Measurements from ENCODE around the gene ASCL5. TPM values are rescaled to one million over a fixed set of nuclear protein-coding genes. Genes with fewer than 3 reads are reported as not detected.
A peak's percentile ranks its signal among the peaks of the same experiment; 100 is the strongest.

ASCL5 gene
- total RNA-seq, 2 donors from 2014 or later = not detected

DNA sequence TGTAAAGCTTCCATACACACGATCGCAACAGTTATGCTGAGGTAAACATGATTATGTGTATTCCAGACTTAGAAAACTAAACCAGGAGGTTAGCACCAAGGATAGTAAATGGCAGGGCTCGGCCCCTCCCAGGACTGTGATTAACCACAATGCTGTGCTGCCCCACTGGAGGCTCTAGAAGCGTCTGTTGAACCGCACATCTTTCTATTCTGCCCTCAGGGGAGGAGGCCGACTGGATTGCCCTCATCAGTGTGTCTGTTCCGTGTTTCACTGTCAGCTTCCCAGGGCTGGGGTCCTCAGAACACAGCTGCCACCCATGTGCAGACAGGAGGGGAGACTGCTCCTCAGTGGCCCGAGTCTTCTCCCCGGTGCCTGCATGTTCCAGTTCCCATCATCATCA lies 12.8 kb upstream of the ASCL5 start:
- H3K4me1 ChIP-seq = peaks cover 0 to 23% of the 10 kb centered on the region in 2 donors
- DNase-seq (ENCODE audit: low spot score) = no peak
- H3K4me3 ChIP-seq = no peak overlapping the region
- peaks cover 51% of the 10 kb centered on the region for H3K36me3 ChIP-seq
- TF ChIP-seq, protein P1, sequence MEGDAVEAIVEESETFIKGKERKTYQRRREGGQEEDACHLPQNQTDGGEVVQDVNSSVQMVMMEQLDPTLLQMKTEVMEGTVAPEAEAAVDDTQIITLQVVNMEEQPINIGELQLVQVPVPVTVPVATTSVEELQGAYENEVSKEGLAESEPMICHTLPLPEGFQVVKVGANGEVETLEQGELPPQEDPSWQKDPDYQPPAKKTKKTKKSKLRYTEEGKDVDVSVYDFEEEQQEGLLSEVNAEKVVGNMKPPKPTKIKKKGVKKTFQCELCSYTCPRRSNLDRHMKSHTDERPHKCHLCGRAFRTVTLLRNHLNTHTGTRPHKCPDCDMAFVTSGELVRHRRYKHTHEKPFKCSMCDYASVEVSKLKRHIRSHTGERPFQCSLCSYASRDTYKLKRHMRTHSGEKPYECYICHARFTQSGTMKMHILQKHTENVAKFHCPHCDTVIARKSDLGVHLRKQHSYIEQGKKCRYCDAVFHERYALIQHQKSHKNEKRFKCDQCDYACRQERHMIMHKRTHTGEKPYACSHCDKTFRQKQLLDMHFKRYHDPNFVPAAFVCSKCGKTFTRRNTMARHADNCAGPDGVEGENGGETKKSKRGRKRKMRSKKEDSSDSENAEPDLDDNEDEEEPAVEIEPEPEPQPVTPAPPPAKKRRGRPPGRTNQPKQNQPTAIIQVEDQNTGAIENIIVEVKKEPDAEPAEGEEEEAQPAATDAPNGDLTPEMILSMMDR (IDR thresholded peaks at IDR 0.05) = no peak
- no peaks in the 10 kb centered on the region for H3K27me3 ChIP-seq
- H3K27ac ChIP-seq = no peak overlapping the region
- H3K9me3 ChIP-seq = no peaks in the 10 kb centered on the region

DNA sequence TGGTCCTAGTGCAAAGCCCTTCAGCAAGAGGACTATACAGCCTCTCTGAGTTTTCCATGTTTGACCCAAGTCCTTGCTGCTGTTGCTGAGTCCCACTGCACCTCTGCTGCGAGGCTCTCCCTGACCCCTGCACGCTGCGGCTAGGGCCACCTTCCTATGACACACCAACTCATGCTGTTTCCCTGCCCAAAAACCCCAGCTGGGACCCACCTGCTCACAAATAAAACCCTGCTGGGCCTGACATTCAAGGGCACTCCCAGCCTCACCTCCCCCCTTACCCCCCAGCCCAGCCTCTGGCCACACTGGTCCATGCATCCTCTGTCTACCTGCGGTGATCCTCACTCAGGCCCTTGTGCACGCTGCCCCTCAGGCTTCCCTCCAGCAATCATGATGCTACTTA lies 12.3 kb upstream of the ASCL5 start:
- DNase-seq (ENCODE audit: low spot score) = no peak
- Histone ChIP-seq H3K9me3 (no peaks in the 10 kb centered on the region), H3K27me3 (no peaks in the 10 kb centered on the region), H3K4me3 (no peak overlapping the region), H3K27ac (no peak overlapping the region), H3K4me1 (peaks cover 0 to 23% of the 10 kb centered on the region in 2 donors), H3K36me3 (peaks cover 47% of the 10 kb centered on the region)
- TF ChIP-seq, protein P1 (IDR thresholded peaks at IDR 0.05) = no peak

DNA sequence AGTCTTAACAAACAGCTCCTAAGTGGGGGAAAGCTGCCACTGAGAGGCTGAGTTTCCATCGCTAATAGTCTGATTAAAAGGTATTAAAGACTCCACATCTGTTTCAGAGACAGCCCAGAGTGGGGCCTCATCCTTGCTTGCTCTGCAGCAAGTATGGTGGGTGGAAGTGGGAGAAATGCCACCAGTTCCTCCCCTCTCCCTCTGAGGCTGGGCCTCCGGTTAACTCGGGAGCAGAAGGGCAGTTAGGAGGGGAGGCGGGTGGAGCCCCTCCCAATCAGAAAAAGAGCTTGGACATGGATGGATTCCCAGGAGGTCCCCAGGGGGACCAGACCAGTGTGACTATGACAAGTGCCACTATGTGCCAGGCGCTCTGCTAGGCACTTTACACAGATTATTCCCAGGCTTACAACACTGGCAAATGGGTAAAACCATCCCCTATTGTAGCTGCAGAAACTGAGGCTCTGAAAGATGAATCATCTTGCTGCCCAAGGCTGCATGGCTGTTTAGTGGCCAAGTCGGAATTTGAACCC lies 11.4 kb upstream of the ASCL5 start:
- H3K4me1 ChIP-seq = peaks cover 0 to 23% of the 10 kb centered on the region in 2 donors

DNA sequence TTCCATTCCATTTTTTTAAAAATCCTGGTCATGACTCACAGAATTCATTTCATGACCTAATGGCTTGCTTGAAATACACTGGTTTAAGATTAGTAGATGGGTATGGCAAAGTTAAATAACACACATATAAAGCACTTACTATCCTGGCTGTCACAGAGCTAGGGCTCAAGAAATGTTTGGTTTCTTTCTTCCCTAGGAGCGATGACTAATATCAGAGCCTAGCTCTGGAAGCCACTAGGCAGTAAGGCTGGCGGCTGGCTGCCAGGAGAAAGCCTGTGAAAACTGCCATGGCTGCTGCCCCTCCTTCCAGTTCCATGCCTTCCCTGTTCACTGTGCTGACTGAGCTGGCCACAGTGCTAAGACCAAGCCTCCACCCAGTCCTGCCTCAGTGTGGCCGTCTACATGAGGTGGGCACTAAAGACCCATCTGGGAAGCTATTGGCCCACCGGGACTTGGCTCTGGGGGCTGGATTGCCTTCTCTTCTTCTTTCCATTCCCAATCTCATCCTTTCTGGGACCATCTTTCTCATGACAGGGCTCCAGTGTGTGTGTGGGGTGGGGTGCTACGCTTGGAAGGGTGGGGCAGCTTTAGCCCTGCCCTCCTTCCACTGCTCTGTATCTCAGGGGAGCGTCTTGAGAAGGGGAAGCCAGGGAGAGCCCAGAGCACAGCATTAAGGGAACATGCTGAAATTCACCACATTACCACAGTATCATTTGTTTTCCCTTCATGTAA lies 10.8 kb upstream of the ASCL5 start:
- Histone ChIP-seq H3K27ac (peak overlapping the region; percentile 46 to 54), H3K27me3 (no peaks in the 10 kb centered on the region), H3K36me3 (peaks cover 37% of the 10 kb centered on the region), H3K4me1 (peaks cover 0 to 23% of the 10 kb centered on the region in 2 donors), H3K9me3 (no peaks in the 10 kb centered on the region), H3K4me3 (no peak overlapping the region)
- DNase-seq (ENCODE audit: low spot score) = peak; percentile 79
- TF ChIP-seq, protein P1 (IDR thresholded peaks at IDR 0.05) = no peak

More for the DNA sequence above, 11.4 kb upstream of the ASCL5 start:
- H3K27ac ChIP-seq = peak overlapping the region in 1 of 2 donors; percentile 54
- no peak overlapping the region for H3K4me3 ChIP-seq
- no peaks in the 10 kb centered on the region for H3K27me3 ChIP-seq
- H3K36me3 ChIP-seq = peaks cover 42% of the 10 kb centered on the region
- TF ChIP-seq, protein P1 (IDR thresholded peaks at IDR 0.05) = no peak
- no peak for DNase-seq (ENCODE audit: low spot score)
- H3K9me3 ChIP-seq = no peaks in the 10 kb centered on the region

DNA sequence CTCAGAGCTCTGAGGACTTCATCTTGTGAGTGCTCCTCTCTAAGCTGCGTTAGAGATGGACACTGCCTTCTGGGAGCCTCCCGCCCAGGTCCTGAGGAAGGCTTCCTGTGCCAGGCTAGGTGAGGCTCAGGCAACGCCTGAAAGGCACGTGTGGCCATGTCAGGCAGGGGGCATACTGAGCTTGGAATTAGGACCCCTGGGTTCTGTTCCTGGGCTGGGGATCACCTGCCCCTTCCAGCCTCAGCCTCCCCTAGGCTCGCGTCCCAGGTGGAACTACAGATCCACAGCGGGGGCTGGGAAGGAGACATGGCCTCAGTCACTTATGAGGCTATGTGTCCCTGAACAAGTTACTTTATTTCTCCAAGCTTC lies 10.0 kb upstream of the ASCL5 start:
- TF ChIP-seq, protein P1 (IDR thresholded peaks at IDR 0.05) = no peak
- Histone ChIP-seq H3K36me3 (peaks cover 34% of the 10 kb centered on the region), H3K4me3 (no peak overlapping the region), H3K27ac (no peak overlapping the region), H3K9me3 (no peaks in the 10 kb centered on the region), H3K4me1 (peaks cover 0 to 16% of the 10 kb centered on the region in 2 donors), H3K27me3 (no peaks in the 10 kb centered on the region)
- DNase-seq (ENCODE audit: low spot score) = no peak

Data from right atrium auricular region (tissue), 2 donors.